SK-N-SH (cell line): ENCODE results near the gene PIK3CG. TPM values are rescaled to one million over a fixed set of nuclear protein-coding genes. Genes with fewer than 3 reads are reported as not detected.

Source experiments
- CTCF ChIA-PET: fragments of 300-600, 350-600 bp; formaldehyde crosslinking; extraction: SDS; loops from one replicate; lab custom pipeline; 2021; lab: Yijun Ruan, JAX
- POLR2A ChIA-PET: fragments of 350-600 bp; sonication (Branson Sonifier 250); formaldehyde crosslinking; extraction: SDS; loops from one replicate; lab custom pipeline; 2020; ENCODE audit warnings: antibody characterized with exemption, inconsistent platforms; lab: Yijun Ruan, JAX
- DNase-seq: peaks from one replicate; pipeline ENCODE4 v3.0.0; 2012
- H2AFZ ChIP-seq: fragments of 200-600 bp; sonication (generic); 2 replicates; pipeline ENCODE4 v1.8.1; 2016; ENCODE audit warnings: antibody characterized with exemption, mild to moderate bottlenecking, low read depth
- H3F3A ChIP-seq: fragments of 200-600 bp; sonication (generic); replicated peaks from 2 replicates; pipeline ENCODE3; 2016; ENCODE audit warnings: antibody characterized with exemption, mild to moderate bottlenecking; ENCODE audit not compliant: insufficient read depth
- H3K27ac ChIP-seq, 2 experiments: fragments of 200-500 bp in 1 of 2; fragments of 200-600 bp in 1 of 2; sonication (Bioruptor generic) in 1 of 2; sonication (generic), shearing (Covaris generic) in 1 of 2; 2 replicates each; pipeline versions ENCODE4 v1.5.1 to v1.6.1; 2014 to 2016; ENCODE audit warnings: low read depth in 2 of 2, inconsistent platforms in 1 of 2, low read length in 1 of 2, mild to moderate bottlenecking in 1 of 2, mixed read lengths in 1 of 2
- H3K27me3 ChIP-seq: fragments of 200-600 bp; sonication (generic), shearing (Covaris generic); 2 replicates; pipeline ENCODE4 v1.6.1; 2016; ENCODE audit warnings: mixed run types; ENCODE audit not compliant: insufficient read depth
- H3K36me3 ChIP-seq, 2 experiments: fragments of 200-500 bp in 1 of 2; fragments of 200-600 bp in 1 of 2; sonication (Bioruptor generic) in 1 of 2; sonication (generic) in 1 of 2; replicated peaks in 1 of 2; 2 replicates each; pipeline versions ENCODE3 to v1.5.1; 2014 to 2016; ENCODE audit warnings: low read length in 1 of 2, mild to moderate bottlenecking in 1 of 2; ENCODE audit not compliant: insufficient read depth in 2 of 2, control insufficient read depth in 1 of 2
- H3K4me1 ChIP-seq, 2 experiments: fragments of 200-500 bp in 1 of 2; fragments of 200-600 bp in 1 of 2; sonication (Bioruptor generic) in 1 of 2; sonication (generic), shearing (Covaris generic) in 1 of 2; 2 replicates each; pipeline versions ENCODE4 v1.5.1 to v1.6.1; 2014 to 2016; ENCODE audit warnings: low read depth in 1 of 2, low read length in 1 of 2, mixed run types in 1 of 2; ENCODE audit not compliant: insufficient read depth in 2 of 2, control insufficient read depth in 1 of 2
- H3K4me2 ChIP-seq: fragments of 200-600 bp; sonication (generic), shearing (Covaris generic); 2 replicates; pipeline ENCODE4 v1.6.1; 2017; ENCODE audit warnings: mixed run types
- H3K4me3 ChIP-seq, 2 experiments: fragments of 200-500 bp in 1 of 2; fragments of 200-600 bp in 1 of 2; sonication (Bioruptor generic) in 1 of 2; sonication (generic), shearing (Covaris generic) in 1 of 2; 2 replicates each; pipeline versions ENCODE4 v1.5.1 to v1.8.1; 2014 to 2016; ENCODE audit warnings: low read depth in 2 of 2, inconsistent platforms in 1 of 2, low read length in 1 of 2, mild to moderate bottlenecking in 1 of 2, mixed read lengths in 1 of 2, moderate library complexity in 1 of 2
- H3K79me2 ChIP-seq: fragments of 200-600 bp; sonication (generic); 2 replicates; pipeline ENCODE4 v1.8.1; 2017; ENCODE audit warnings: mild to moderate bottlenecking; ENCODE audit not compliant: insufficient read depth
- H3K9ac ChIP-seq: fragments of 200-600 bp; sonication (generic); 2 replicates; pipeline ENCODE4 v1.6.1; 2017; ENCODE audit warnings: mixed run types
- H3K9me2 ChIP-seq: fragments of 200-600 bp; sonication (generic); 2 replicates; pipeline ENCODE4 v1.6.1; 2017; ENCODE audit warnings: mixed run types
- H3K9me3 ChIP-seq: fragments of 200-600 bp; sonication (generic); 2 replicates; pipeline ENCODE4 v1.6.1; 2017; ENCODE audit warnings: mixed run types, mild to moderate bottlenecking, moderate library complexity
- H4K20me1 ChIP-seq: fragments of 200-600 bp; sonication (generic); 2 replicates; pipeline ENCODE4 v1.6.1; 2017; ENCODE audit warnings: mild to moderate bottlenecking, mixed run types; ENCODE audit not compliant: insufficient read depth
- EZH2phosphoT487 ChIP-seq: fragments of 200-600 bp; sonication (generic); IDR thresholded peaks from 2 replicates; pipeline ENCODE4 v1.6.1; 2017; ENCODE audit warnings: low read depth, mixed run types, mild to moderate bottlenecking, antibody characterized with exemption, moderate library complexity, borderline replicate concordance
- FOSL2 ChIP-seq: IDR thresholded peaks from 2 replicates; pipeline ENCODE4 v1.4.0; 2012; ENCODE audit warnings: low read depth, mild to moderate bottlenecking, moderate library complexity, borderline replicate concordance
- FOXJ3 ChIP-seq: sonication (generic); formaldehyde crosslinking; IDR thresholded peaks from 2 replicates; pipeline ENCODE4 v1.5.1; 2020; ENCODE audit warnings: mild to moderate bottlenecking, missing genetic modification reagents
- GABPA ChIP-seq: IDR thresholded peaks from 2 replicates; pipeline ENCODE4 v1.4.0; 2012; ENCODE audit warnings: low read depth, mild to moderate bottlenecking
- GATA2 ChIP-seq: sonication (generic); formaldehyde crosslinking; IDR thresholded peaks from 2 replicates; pipeline ENCODE4 v1.5.0; 2020; ENCODE audit warnings: mild to moderate bottlenecking, missing genetic modification reagents
- JUND ChIP-seq: IDR thresholded peaks from 2 replicates; pipeline ENCODE4 v1.4.0; 2012
- NRF1 ChIP-seq: IDR thresholded peaks from 2 replicates; pipeline ENCODE4 v1.6.1; 2012; ENCODE audit warnings: low read depth, mild to moderate bottlenecking, low read length
- RAD21 ChIP-seq: IDR thresholded peaks from 2 replicates; pipeline ENCODE4 v1.6.1; 2012; ENCODE audit warnings: mild to moderate bottlenecking, low read length
- RCOR1 ChIP-seq: fragments of 150-350 bp; IDR thresholded peaks from 2 replicates; pipeline ENCODE4 v1.6.1; 2017; ENCODE audit warnings: antibody characterized with exemption, low read length
- REST ChIP-seq: IDR thresholded peaks from 2 replicates; pipeline ENCODE4 v1.6.1; 2012; ENCODE audit warnings: mild to moderate bottlenecking, low read depth, low read length, moderate library complexity
- RFX5 ChIP-seq: IDR thresholded peaks from 2 replicates; pipeline ENCODE4 v1.6.1; 2012; ENCODE audit warnings: mild to moderate bottlenecking, improper control_type of control experiment, low read length
- SMC3 ChIP-seq: IDR thresholded peaks from 2 replicates; pipeline ENCODE4 v1.6.1; 2012; ENCODE audit warnings: low read depth, low read length, improper control_type of control experiment
- TAF1 ChIP-seq: IDR thresholded peaks from 2 replicates; pipeline ENCODE4 v1.6.1; 2012; ENCODE audit warnings: low read depth, mild to moderate bottlenecking, low read length, moderate library complexity, borderline replicate concordance
- TCF12 ChIP-seq: IDR thresholded peaks from 2 replicates; pipeline ENCODE4 v1.4.0; 2012
- USF1 ChIP-seq: IDR thresholded peaks from 2 replicates; pipeline ENCODE4 v1.4.0; 2012; ENCODE audit warnings: low read depth, borderline replicate concordance
- YY1 ChIP-seq: IDR thresholded peaks from 2 replicates; pipeline ENCODE4 v1.4.0; 2012; ENCODE audit warnings: low read depth, mild to moderate bottlenecking
- WGBS: methylation state at CpG from one replicate; pipeline ENCODE4 v1.1.6; 2017; ENCODE audit warnings: low lambda C conversion rate; 5-methylcytosine and 5-hydroxymethylcytosine counted together
- polyA plus RNA-seq, 3 experiments: library from polyadenylated mRNA; depleted of rRNA; stranded (reverse); fragments of >200 nt; gene quantifications; 2 replicates each; pipeline ENCODE4 v1.2.3, GENCODE V29; 2012
- TF ChIP-seq, protein P1 (sequence below): IDR thresholded peaks from 2 replicates; pipeline ENCODE4 v1.4.0; 2012; ENCODE audit warnings: low read depth, borderline replicate concordance
- TF ChIP-seq, protein P2 (sequence below): fragments of 150-350 bp; IDR thresholded peaks from 2 replicates; pipeline ENCODE4 v1.6.1; 2016; ENCODE audit warnings: mild to moderate bottlenecking, low read depth, low read length

PIK3CG gene
- polyA plus RNA-seq, 1 of the 3 experiments (the other 2 are of a cell fraction) = not detected

GRCh38 chr7:106824458-106824857, 40.6 kb upstream of the PIK3CG start:
- no peak overlapping the region for H2AFZ ChIP-seq
- no peaks in the 10 kb centered on the region for H4K20me1 ChIP-seq
- H3K9ac ChIP-seq = no peak overlapping the region
- no peak overlapping the region for H3K4me2 ChIP-seq
- H3F3A ChIP-seq = no peaks in the 10 kb centered on the region
- no peaks in the 10 kb centered on the region for H3K79me2 ChIP-seq
- H3K4me1 ChIP-seq = peaks cover 0 to 4% of the 10 kb centered on the region in 2 experiments; a peak in 1 of 4 replicates
- H3K9me2 ChIP-seq = no peaks in the 10 kb centered on the region
- no peaks in the 10 kb centered on the region for H3K36me3 ChIP-seq
- TF ChIP-seq GABPA = no peak
- no peak for TF ChIP-seq SMC3
- no peak for TF ChIP-seq FOXJ3 (CRISPR knock-in tag)
- no peak for TF ChIP-seq TAF1
- TF ChIP-seq, protein P1, sequence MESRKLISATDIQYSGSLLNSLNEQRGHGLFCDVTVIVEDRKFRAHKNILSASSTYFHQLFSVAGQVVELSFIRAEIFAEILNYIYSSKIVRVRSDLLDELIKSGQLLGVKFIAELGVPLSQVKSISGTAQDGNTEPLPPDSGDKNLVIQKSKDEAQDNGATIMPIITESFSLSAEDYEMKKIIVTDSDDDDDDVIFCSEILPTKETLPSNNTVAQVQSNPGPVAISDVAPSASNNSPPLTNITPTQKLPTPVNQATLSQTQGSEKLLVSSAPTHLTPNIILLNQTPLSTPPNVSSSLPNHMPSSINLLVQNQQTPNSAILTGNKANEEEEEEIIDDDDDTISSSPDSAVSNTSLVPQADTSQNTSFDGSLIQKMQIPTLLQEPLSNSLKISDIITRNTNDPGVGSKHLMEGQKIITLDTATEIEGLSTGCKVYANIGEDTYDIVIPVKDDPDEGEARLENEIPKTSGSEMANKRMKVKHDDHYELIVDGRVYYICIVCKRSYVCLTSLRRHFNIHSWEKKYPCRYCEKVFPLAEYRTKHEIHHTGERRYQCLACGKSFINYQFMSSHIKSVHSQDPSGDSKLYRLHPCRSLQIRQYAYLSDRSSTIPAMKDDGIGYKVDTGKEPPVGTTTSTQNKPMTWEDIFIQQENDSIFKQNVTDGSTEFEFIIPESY = no peak
- TF ChIP-seq, all 33 proteins: peak for 0
- Histone ChIP-seq H3K4me3 (no peak overlapping the region), H3K9me3 (no peaks in the 10 kb centered on the region), H3K27ac (peak overlapping the region in 1 of 2 experiments; percentile 10; a peak in 2 of 4 replicates), H3K27me3 (no peaks in the 10 kb centered on the region)
- ChIA-PET POLR2A (no interaction called here), CTCF (no interaction called here)
- 81% methylated on average over 4 of the region's 4 CpGs for whole genome bisulfite sequencing
- no peak for DNase-seq

DNA sequence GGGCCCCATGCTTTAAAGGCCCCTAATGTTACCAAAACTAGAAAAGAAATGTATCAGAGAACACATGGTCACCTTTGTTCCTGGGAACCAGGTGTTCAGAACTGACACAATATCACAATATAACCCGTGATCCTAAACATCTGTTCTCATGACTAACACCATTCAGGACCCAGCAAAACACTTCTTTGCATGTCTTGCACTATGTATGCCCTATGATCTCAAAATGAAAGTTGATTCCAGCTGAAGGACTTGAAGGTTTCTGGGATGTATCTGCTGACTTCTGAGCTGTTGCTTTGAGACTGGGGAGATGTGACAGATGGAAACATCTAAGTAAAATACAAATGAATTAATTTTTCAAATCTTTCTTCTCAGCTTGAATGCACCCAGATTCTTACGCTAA, 37.5 kb upstream of the PIK3CG start:
- ChIA-PET CTCF (interaction anchor here (0.6 to 2.5 kb wide), 5 partner anchors 10 to 651 kb away, joined by 3 to 6 read pairs (median 3); no protein-coding TSS in a partner anchor), POLR2A (no interaction called here)
- no peak overlapping the region for H3K4me3 ChIP-seq
- H2AFZ ChIP-seq = no peak overlapping the region
- WGBS = 57% methylated on average over 2 of the region's 2 CpGs
- no peak for TF ChIP-seq USF1
- TF ChIP-seq TAF1 = no peak
- no peak for TF ChIP-seq REST
- TF ChIP-seq YY1 = no peak
- no peak for TF ChIP-seq GATA2 (CRISPR knock-in tag)
- no peak for TF ChIP-seq EZH2phosphoT487
- TF ChIP-seq, protein P2, sequence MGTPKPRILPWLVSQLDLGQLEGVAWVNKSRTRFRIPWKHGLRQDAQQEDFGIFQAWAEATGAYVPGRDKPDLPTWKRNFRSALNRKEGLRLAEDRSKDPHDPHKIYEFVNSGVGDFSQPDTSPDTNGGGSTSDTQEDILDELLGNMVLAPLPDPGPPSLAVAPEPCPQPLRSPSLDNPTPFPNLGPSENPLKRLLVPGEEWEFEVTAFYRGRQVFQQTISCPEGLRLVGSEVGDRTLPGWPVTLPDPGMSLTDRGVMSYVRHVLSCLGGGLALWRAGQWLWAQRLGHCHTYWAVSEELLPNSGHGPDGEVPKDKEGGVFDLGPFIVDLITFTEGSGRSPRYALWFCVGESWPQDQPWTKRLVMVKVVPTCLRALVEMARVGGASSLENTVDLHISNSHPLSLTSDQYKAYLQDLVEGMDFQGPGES = no peak
- no peak for TF ChIP-seq RAD21
- no peak for TF ChIP-seq RCOR1
- TF ChIP-seq JUND = no peak
- TF ChIP-seq FOSL2 = no peak
- TF ChIP-seq TCF12 = no peak
- no peak for TF ChIP-seq NRF1
- TF ChIP-seq GABPA = no peak
- TF ChIP-seq RFX5 = no peak
- H3K27ac ChIP-seq = no peak overlapping the region
- no peaks in the 10 kb centered on the region for H3K9me2 ChIP-seq
- peaks cover 0 to 4% of the 10 kb centered on the region in 2 experiments; a peak in 1 of 4 replicates for H3K4me1 ChIP-seq
- H3K36me3 ChIP-seq = no peaks in the 10 kb centered on the region
- H3K4me2 ChIP-seq = no peak overlapping the region
- H4K20me1 ChIP-seq = no peaks in the 10 kb centered on the region
- no peak overlapping the region for H3K9ac ChIP-seq
- no peaks in the 10 kb centered on the region for H3F3A ChIP-seq
- no peaks in the 10 kb centered on the region for H3K9me3 ChIP-seq
- no peaks in the 10 kb centered on the region for H3K27me3 ChIP-seq
- H3K79me2 ChIP-seq = no peaks in the 10 kb centered on the region
- no peak for DNase-seq
